Cardiac fibroblast (primary cell): ENCODE measurements around the gene CNIH1.
"Not testable (repeated sequence)": the region's sequence is repeated elsewhere in the genome, so short reads cannot be mapped to it uniquely, and the experiment has no call there.

ENCODE experiments used
- DNase-seq, 2 donors: peaks; one replicate each; pipeline versions ENCODE4 v3.0.0 to v3.0.0-alpha.2; 2010; ENCODE audit warnings: low read depth in 2 of 2
- H3K4me3 ChIP-seq, 2 donors: replicated peaks in 1 of 2; 1 replicate in 1 of 2; 2 replicates in 1 of 2; pipeline ENCODE4 v1.5.1; 2011; ENCODE audit warnings: low read depth in 2 of 2, low read length in 2 of 2, mild to moderate bottlenecking in 2 of 2, moderate library complexity in 1 of 2
- TF ChIP-seq, protein P1 (sequence below): IDR thresholded peaks from one replicate; pipeline ENCODE4 v1.5.1; 2011; ENCODE audit warnings: low read depth, mild to moderate bottlenecking, low read length, inconsistent platforms

The CNIH1 gene

DNA sequence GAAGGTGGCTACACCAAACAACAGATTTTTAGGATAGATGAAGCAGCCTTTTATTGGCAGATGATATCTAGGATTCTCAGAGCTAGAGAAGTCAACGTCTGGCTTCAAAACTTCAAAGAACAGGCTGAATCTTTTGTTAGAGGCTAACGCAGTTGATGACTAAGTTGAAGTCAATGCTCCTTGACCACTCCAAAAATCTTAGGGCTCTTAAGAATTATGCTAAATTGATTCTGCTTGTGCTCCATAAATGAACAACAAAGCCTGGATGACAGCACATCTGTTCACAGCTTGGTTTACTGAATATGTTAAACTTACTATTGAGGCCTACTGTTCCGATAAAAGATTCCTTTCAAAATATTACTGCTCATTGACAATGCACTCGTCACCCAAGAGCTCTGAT, 57.3 kb downstream of the CNIH1 start:
- no peak overlapping the region for H3K4me3 ChIP-seq
- TF ChIP-seq, protein P1, sequence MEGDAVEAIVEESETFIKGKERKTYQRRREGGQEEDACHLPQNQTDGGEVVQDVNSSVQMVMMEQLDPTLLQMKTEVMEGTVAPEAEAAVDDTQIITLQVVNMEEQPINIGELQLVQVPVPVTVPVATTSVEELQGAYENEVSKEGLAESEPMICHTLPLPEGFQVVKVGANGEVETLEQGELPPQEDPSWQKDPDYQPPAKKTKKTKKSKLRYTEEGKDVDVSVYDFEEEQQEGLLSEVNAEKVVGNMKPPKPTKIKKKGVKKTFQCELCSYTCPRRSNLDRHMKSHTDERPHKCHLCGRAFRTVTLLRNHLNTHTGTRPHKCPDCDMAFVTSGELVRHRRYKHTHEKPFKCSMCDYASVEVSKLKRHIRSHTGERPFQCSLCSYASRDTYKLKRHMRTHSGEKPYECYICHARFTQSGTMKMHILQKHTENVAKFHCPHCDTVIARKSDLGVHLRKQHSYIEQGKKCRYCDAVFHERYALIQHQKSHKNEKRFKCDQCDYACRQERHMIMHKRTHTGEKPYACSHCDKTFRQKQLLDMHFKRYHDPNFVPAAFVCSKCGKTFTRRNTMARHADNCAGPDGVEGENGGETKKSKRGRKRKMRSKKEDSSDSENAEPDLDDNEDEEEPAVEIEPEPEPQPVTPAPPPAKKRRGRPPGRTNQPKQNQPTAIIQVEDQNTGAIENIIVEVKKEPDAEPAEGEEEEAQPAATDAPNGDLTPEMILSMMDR: no peak
- DNase-seq: no peak

GRCh38 chr14:54381821-54382220, 59.4 kb downstream of the CNIH1 start:
- TF ChIP-seq, protein P1: no peak
- H3K4me3 ChIP-seq: no peak overlapping the region
- DNase-seq: no peak

DNA sequence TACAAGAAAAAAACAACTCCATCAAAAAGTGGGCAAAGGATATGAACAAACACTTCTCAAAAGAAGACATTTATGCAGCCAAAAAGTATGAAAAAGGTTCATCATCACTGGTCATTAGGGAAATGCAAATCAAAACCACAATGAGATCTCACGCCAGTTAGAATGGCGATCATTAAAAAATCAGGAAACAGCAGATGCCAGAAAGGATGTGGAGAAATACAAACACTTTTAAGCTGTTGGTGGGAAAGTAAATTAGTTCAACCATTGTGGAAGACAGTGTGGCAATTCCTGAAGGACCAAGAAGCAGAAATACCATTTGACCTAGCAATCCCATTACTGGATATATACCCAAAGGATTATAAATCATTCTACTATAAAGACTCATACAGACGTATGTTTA, 60.6 kb downstream of the CNIH1 start:
- DNase-seq: peak in 1 of 2 donors; percentile 35
- not testable (repeated sequence) for H3K4me3 ChIP-seq

DNA sequence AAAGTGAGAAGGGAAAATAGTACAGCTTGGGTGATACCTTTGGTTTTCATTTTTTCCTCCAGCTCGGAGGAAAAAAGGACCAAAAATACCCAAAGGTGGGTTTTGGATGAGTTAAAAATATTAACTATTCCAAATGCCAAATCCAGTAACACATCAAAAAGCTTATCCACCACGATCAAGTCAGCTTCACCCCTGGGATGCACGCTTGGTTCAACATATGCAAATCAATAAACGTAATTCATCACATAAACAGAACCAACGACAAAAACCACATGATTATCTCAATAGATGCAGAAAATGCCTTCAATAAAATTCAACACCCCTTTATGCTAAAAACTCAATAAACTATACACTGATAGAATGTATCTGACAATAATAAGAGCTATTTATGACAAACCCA, 62.3 kb downstream of the CNIH1 start:
- DNase-seq: not testable (repeated sequence)

GRCh38 chr14:54377501-54377900, 63.7 kb downstream of the CNIH1 start:
- no peak for DNase-seq
- H3K4me3 ChIP-seq: no peak overlapping the region
- TF ChIP-seq, protein P1: no peak

More for the DNA sequence above, 62.3 kb downstream of the CNIH1 start:
- H3K4me3 ChIP-seq: not testable (repeated sequence)

GRCh38 chr14:54374117-54374884, 66.9 kb downstream of the CNIH1 start:
- no peak overlapping the region for H3K4me3 ChIP-seq
- TF ChIP-seq, protein P1: no peak
- peak; percentile 39 to 60 for DNase-seq
